ENCODE results near the gene NOP16.

NOP16 gene

DNA sequence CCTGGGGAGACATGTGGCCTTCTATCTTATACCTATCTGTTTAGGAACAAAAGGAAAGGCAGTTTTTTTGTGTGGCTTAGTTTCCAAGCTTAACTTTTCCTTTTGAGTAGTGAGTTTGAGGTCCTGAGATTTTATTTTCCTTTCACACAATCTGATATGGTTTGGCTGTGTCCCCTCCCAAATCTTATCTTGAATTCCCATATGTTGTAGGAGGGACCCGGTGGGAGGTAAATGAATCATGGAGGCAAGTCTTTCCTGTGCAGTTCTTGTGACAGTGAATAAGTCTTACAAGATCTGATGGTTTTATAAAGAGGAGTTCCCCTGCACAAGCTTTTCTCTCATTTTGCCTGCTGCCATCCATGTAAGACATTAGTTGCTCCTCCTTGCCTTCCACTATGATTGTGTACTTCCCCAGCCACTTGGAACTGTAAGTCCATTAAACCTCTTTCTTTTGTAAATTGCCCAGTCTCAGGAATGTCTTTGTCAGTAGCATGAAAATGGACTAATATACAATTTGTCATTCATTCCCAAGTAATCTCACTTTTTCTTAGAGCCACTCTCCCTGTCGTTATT is 32.7 kb upstream of the NOP16 start:
- Histone ChIP-seq H3K27ac (ENCODE audit: low read length) (no peak overlapping the region), H3K9ac (ENCODE audit: low read length) (no peak overlapping the region), H3F3A (ENCODE audit: insufficient read depth, low read length) (no peaks in the 10 kb centered on the region), H3K9me3 (replicated peaks; ENCODE audit: insufficient read depth, low read length) (no peaks in the 10 kb centered on the region), H3K27me3 (replicated peaks; ENCODE audit: insufficient read depth, low read length) (no peaks in the 10 kb centered on the region), H3K4me1 (ENCODE audit: low read length) (peaks cover 6% of the 10 kb centered on the region), H3K9me2 (replicated peaks; ENCODE audit: insufficient read depth, low read length) (no peaks in the 10 kb centered on the region), H4K20me1 (ENCODE audit: insufficient read depth, low read length) (no peaks in the 10 kb centered on the region), H3K4me2 (ENCODE audit: low read depth, low read length) (no peak overlapping the region), H2AFZ (ENCODE audit: low read length) (no peak overlapping the region), H3K79me2 (ENCODE audit: low read length) (peaks cover 1% of the 10 kb centered on the region), H3K36me3 (replicated peaks; ENCODE audit: insufficient read depth, low read length) (no peaks in the 10 kb centered on the region), H3K4me3 (ENCODE audit: low read length) (no peak overlapping the region)
- no peak for DNase-seq
- TF ChIP-seq EZH2 (optimal IDR thresholded peaks at IDR 0.05; ENCODE audit: low read depth, low read length) (no peak), EZH2phosphoT487 (IDR thresholded peaks at IDR 0.05; ENCODE audit: low read length) (no peak)
- TF ChIP-seq, protein P1, sequence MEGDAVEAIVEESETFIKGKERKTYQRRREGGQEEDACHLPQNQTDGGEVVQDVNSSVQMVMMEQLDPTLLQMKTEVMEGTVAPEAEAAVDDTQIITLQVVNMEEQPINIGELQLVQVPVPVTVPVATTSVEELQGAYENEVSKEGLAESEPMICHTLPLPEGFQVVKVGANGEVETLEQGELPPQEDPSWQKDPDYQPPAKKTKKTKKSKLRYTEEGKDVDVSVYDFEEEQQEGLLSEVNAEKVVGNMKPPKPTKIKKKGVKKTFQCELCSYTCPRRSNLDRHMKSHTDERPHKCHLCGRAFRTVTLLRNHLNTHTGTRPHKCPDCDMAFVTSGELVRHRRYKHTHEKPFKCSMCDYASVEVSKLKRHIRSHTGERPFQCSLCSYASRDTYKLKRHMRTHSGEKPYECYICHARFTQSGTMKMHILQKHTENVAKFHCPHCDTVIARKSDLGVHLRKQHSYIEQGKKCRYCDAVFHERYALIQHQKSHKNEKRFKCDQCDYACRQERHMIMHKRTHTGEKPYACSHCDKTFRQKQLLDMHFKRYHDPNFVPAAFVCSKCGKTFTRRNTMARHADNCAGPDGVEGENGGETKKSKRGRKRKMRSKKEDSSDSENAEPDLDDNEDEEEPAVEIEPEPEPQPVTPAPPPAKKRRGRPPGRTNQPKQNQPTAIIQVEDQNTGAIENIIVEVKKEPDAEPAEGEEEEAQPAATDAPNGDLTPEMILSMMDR (IDR thresholded peaks at IDR 0.05; ENCODE audit: low read length), result no peak

DNA sequence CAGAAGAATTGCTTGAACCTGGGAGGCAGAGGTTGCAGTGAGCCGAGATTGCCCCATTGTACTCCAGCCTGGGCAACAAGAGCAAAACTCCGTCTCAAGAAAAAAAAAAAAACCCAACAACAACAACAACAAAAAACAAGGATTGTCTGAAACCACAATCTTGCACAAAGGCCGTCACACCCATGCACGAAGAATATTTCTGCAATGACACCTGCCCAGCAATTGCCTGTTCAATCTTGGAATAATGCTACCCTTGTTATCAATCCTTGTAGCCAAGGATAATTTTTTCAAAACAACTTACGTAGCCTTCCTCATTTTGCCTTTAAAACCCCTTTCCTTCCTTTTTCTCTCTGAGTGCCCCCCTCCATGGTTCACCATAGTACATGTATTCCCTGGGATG is 31.7 kb upstream of the NOP16 start:
- no peak overlapping the region for H2AFZ ChIP-seq (ENCODE audit: low read length)
- no peaks in the 10 kb centered on the region for H3K9me2 ChIP-seq (replicated peaks; ENCODE audit: insufficient read depth, low read length)
- no peak overlapping the region for H3K27ac ChIP-seq (ENCODE audit: low read length)
- H3F3A ChIP-seq (ENCODE audit: insufficient read depth, low read length), result no peaks in the 10 kb centered on the region
- no peaks in the 10 kb centered on the region for H3K27me3 ChIP-seq (replicated peaks; ENCODE audit: insufficient read depth, low read length)
- H3K4me3 ChIP-seq (ENCODE audit: low read length), result no peak overlapping the region
- no peaks in the 10 kb centered on the region for H3K9me3 ChIP-seq (replicated peaks; ENCODE audit: insufficient read depth, low read length)
- H3K4me1 ChIP-seq (ENCODE audit: low read length), result peaks cover 6% of the 10 kb centered on the region
- H4K20me1 ChIP-seq (ENCODE audit: insufficient read depth, low read length), result no peaks in the 10 kb centered on the region
- peaks cover 11% of the 10 kb centered on the region for H3K79me2 ChIP-seq (ENCODE audit: low read length)
- no peak for DNase-seq
- no peak overlapping the region for H3K4me2 ChIP-seq (ENCODE audit: low read depth, low read length)
- TF ChIP-seq, protein P1 (IDR thresholded peaks at IDR 0.05; ENCODE audit: low read length), result no peak
- TF ChIP-seq EZH2 (optimal IDR thresholded peaks at IDR 0.05; ENCODE audit: low read depth, low read length), result no peak
- TF ChIP-seq EZH2phosphoT487 (IDR thresholded peaks at IDR 0.05; ENCODE audit: low read length), result no peak
- no peaks in the 10 kb centered on the region for H3K36me3 ChIP-seq (replicated peaks; ENCODE audit: insufficient read depth, low read length)
- no peak overlapping the region for H3K9ac ChIP-seq (ENCODE audit: low read length)

DNA sequence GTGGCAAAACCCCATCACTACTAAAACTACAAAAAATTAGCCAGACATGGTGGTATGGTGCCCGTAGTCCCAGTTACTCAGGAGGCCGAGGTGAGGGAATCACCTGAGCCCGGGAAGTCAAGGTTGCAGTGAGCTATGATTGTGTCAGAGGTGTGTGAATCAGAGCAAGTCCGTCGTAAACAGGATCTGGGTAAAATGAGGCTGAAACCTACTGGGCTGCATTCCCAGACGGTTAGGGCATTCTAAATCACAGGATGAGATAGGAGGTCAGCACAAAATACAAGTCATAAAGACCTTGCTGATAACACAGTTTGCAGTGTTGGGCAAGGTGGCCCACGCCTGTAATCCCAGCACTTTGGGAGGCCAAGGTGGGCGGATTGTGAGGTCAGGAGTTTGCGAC is 29.9 kb upstream of the NOP16 start:
- H3K27ac ChIP-seq (ENCODE audit: low read length), result no peak overlapping the region
- no peaks in the 10 kb centered on the region for H3F3A ChIP-seq (ENCODE audit: insufficient read depth, low read length)
- H4K20me1 ChIP-seq (ENCODE audit: insufficient read depth, low read length), result no peaks in the 10 kb centered on the region
- H3K4me1 ChIP-seq (ENCODE audit: low read length), result peaks cover 6% of the 10 kb centered on the region
- peaks cover 29% of the 10 kb centered on the region for H3K79me2 ChIP-seq (ENCODE audit: low read length)
- no peak overlapping the region for H3K4me2 ChIP-seq (ENCODE audit: low read depth, low read length)
- H2AFZ ChIP-seq (ENCODE audit: low read length), result no peak overlapping the region
- no peak overlapping the region for H3K4me3 ChIP-seq (ENCODE audit: low read length)
- H3K27me3 ChIP-seq (replicated peaks; ENCODE audit: insufficient read depth, low read length), result no peaks in the 10 kb centered on the region
- no peak for TF ChIP-seq EZH2phosphoT487 (IDR thresholded peaks at IDR 0.05; ENCODE audit: low read length)
- no peak for TF ChIP-seq EZH2 (optimal IDR thresholded peaks at IDR 0.05; ENCODE audit: low read depth, low read length)
- TF ChIP-seq, protein P1 (IDR thresholded peaks at IDR 0.05; ENCODE audit: low read length), result no peak
- H3K9me2 ChIP-seq (replicated peaks; ENCODE audit: insufficient read depth, low read length), result no peaks in the 10 kb centered on the region
- no peak overlapping the region for H3K9ac ChIP-seq (ENCODE audit: low read length)
- H3K36me3 ChIP-seq (replicated peaks; ENCODE audit: insufficient read depth, low read length), result no peaks in the 10 kb centered on the region
- H3K9me3 ChIP-seq (replicated peaks; ENCODE audit: insufficient read depth, low read length), result no peaks in the 10 kb centered on the region
- DNase-seq, result no peak

Data from MM.1S (cell line).